NCI-H2081 (cell line): ENCODE measurements around the gene ZBTB7C.

Experiments
- DNase-seq, 2 experiments: peaks; one replicate each; lab custom pipeline; 2025; lab: John Stamatoyannopoulos, UW

ZBTB7C gene

DNA sequence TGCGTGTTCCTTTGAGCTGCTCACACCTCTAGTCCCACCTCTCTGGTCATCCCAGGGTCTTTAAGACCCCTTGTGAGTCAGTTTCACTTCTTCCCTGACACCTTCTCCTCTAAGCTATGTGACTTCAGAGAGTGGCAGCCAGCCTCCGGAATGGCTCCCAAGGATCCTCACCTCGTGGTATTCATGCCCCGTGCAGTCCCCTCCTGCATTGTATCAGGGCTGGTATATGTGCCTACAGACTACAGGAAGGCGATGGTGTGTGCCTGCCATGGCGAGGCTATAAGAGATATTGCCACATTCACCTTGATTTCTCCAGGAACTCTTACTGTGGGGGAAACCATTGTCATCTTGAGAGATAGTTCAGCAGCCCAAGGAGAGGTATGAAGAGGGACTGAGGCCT lies 350.7 kb downstream of the ZBTB7C start:
- DNase-seq = no peak

DNA sequence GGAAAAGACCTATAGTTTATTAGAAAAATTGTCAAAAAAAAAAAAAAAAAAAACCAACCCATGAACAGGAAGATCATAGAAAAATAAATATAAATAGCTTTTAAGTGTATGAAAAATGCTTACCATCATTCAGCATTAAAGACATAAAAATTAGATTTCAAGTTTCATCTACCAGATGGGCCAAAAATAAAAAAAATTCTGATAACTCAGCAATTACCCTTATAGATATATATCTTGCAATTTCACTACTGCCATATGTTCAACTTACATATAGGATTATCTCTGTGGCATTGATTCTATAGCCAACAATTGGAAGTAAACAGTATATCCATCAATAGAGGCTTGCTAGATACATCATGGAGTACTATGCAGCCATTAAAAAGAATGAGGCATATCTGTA lies 352.2 kb downstream of the ZBTB7C start:
- DNase-seq = no peak

- DNase-seq = no peak
These were observed 353.8 kb downstream of the ZBTB7C start for GRCh38 chr18:48055351-48055750.

DNA sequence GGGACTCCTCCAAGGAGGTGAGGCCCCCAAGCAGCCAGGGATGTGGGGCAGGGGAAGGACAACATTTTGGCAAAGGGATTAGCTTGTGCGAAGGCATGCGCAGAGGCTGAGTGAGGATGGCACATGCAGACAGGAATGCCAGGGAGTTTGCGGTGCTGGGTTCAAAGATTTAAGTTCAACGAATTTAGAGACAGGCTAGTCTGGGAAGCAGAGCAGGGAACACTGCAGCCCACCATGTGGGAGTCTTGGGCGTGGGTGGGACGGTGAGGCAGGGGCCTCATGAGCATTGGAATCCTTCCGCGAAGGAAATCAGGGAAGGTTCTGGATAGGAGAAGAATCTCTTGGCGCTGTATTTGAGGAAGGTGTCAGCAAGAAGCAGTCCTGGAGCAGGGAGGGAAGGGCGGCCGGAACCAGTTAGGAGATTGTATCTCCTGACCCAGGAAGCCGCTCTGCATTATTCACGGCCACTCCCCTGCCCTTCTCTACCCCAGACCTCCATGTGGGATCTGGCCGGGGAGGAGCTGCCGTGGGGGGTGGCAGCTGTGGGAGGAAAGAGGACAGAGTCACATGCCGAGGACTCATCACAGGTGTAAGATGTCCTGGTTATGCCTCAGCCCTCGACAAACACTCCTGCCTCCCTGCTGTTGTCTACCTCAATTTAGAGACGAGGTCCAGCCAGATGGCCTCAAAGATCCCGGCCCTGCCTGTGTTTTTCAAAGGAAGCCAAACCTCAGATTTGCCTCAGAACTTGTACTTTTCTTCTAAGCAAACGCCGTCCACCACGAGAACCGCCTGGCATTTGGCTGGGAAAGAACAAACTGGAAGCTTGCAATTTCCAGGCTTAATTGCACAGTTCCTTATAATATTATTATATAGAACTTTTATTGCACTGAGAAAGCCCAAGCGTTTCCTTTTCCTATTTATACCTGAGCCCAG lies 355.0 kb downstream of the ZBTB7C start:
- no peak for DNase-seq

GRCh38 chr18:48052842-48053241 lies 356.3 kb downstream of the ZBTB7C start:
- DNase-seq = no peak

GRCh38 chr18:48051945-48052840 lies 357.0 kb downstream of the ZBTB7C start:
- no peak for DNase-seq

DNA sequence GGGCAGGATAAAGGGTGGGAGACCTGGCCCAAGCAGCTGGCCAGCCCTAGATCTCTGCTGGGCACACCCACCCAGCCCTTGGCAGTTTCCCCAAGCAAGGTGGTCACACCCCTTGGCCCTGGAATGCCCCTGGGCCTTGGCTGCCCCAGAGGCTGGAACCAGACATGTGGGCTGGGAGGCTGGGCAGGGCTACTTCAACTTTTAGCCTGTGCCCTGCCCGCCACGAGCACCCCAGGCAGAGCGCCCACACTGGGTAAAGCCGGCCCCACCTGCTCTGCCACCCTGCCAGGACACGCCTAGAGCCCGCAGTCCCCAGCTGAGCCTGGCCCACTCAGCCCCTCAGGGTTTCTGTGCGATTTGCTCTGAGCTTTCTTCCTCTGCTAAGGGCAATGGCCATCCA lies 359.0 kb downstream of the ZBTB7C start:
- DNase-seq = no peak

DNA sequence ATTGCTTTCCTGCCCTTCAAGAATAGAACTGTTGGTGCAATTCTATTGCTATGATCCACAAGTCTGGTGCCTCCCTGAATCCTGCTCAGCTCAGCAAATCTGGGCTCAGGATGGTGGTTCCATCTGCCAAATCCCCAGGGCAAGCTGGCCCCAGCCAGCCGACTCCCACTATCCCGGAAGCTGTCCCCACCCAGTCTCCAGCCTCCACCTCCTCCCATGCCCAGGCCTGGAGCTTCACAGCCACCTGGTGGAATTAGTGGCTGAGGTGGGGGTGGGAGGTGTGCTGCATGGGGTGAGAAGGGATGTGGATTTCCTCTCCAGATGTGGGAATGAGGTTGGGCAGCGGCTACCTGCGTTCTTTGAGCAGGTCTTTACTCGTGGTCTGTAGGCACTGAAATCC lies 359.4 kb downstream of the ZBTB7C start:
- no peak for DNase-seq

DNA sequence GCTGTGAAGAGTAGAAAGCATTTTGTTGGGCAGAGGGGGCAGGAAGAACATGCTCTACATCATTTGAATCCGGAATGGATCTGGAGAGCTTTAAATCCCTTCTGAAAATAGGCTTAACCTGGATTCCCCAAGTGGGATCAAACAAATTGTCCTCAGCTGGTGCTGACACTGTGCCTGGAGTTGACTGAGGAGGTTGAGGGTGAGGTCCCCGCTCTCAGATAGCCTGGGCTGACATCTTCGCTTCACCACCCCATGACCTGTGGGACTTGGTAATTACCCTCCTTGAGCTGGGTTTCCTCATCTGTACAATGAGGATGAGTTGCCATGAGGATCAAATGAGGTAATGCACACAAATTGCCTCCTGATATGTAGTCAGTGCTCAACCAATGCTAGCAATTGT lies 360.9 kb downstream of the ZBTB7C start:
- DNase-seq = no peak

GRCh38 chr18:48046843-48047242 lies 362.3 kb downstream of the ZBTB7C start:
- DNase-seq = no peak

- no peak for DNase-seq
These were observed 363.4 kb downstream of the ZBTB7C start for GRCh38 chr18:48045744-48046143.

GRCh38 chr18:48044944-48045343 lies 364.2 kb downstream of the ZBTB7C start:
- no peak for DNase-seq

- DNase-seq = no peak
These were observed 366.0 kb downstream of the ZBTB7C start for GRCh38 chr18:48043166-48043565.

DNA sequence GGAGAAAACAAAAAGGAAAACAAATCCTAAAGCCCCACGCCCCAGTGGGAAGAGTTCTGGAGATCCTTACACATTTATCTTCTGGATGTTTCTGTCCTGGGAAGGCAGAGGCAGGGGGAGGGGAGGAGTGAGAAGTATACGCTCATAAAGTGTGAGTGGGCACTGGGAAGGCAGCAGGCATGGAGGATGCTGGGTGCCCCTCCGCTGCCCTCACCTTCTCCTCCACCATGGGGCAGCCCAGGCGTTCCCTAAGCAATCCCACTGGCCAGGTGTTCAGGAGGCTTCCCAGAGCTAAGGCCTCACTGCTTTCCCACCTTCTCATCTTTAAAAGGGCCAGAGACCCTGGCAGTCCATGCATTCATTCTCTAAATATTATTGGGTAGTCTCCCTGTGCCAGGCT lies 366.8 kb downstream of the ZBTB7C start:
- DNase-seq = no peak

DNA sequence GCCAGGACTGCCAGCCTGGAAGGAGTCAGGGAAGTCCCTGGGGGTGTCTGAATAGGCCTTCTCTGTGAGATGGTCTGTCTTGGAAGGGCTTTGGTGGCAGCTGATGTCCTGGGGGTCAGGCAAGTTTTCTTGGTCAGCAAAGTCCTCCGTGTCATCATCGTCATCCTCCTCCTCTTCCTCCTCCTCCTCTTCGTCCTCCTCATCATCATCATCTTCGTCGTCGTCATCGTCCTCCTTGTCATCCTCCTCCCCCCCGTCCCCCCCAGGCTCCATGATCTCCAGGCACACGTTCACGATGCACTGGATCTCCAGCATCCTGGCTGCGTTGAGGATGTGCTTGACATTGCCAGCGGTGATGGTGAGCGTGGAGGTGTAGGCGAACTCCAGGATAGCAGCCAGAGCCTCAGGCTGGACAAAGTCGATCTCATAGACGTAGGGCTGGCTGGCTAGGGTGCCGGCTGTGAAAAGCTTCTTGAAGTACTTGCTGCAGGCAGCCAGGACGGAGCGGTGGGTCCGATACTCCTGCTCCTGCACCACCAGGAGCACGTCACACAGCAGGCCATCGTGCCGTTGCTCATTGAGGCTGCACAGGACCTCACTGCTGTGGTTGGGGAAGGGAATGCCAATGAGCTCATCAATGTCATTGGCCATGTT lies 368.6 kb downstream of the ZBTB7C start:
- no peak for DNase-seq

DNA sequence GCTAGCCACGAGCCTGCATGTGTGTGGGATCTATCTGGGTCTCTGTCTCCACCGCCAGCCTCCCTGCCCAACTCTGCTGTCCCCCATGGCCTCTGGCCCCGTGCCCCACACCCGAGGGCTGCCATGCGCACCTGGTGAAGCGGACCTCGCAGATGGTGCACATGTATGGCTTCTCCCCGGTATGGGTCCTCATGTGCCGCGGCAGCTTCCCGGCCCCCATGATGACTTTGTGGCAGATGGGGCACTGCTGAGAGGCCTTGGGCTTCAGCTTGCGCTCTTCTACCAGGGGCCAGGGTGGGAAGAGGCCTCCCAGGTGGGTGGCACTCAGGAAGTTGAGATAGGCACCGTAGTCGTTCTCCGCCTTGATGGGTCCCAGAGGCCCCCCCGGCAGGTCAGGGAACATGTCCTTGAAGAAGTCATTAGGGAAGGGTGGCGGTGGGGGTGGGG lies 369.4 kb downstream of the ZBTB7C start:
- no peak for DNase-seq

GRCh38 chr18:48038636-48039035 lies 370.5 kb downstream of the ZBTB7C start:
- no peak for DNase-seq

GRCh38 chr18:48037481-48038271 lies 371.5 kb downstream of the ZBTB7C start:
- peak in 1 of 2 experiments; percentile 26 for DNase-seq

GRCh38 chr18:48036641-48037421 lies 372.4 kb downstream of the ZBTB7C start:
- no peak for DNase-seq

DNA sequence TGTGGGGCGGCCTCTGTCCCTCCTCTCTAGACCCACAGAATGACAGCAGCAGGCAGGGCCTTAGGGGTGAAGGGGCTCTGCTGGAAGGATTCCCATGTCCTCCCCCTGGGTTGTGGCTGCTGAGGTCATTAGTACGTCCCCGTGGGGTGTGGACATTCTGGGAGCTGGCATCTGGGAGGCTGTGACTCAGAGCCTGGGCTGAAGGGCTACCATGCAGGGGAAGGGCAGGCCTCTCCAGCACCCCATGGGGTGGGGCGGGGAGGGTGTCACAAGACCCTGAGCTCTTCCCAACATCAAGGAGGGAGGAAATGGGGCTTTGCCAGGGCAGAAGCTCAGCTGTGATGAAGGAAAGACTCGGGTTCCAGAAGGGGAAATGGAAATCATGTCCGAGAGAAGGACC lies 373.0 kb downstream of the ZBTB7C start:
- DNase-seq = no peak

GRCh38 chr18:48035556-48035860 lies 373.7 kb downstream of the ZBTB7C start:
- DNase-seq = no peak
